NCI-H748 (cell line): ENCODE data around the gene TRIM38.
"Not testable (repeated sequence)": the region's sequence is repeated elsewhere in the genome, so short reads cannot be mapped to it uniquely, and the experiment has no call there.

Source experiments
- DNase-seq: peaks from one replicate; lab custom pipeline; 2025; ENCODE audit not compliant: unreplicated experiment; lab: John Stamatoyannopoulos, UW

TRIM38 gene

GRCh38 chr6:25939593-25939992 lies 23.0 kb upstream of the TRIM38 start:
- DNase-seq, result no peak

- peak; percentile 64 for DNase-seq
These were observed 19.9 kb upstream of the TRIM38 start for GRCh38 chr6:25942561-25943147.

- no peak for DNase-seq
These were observed 18.7 kb upstream of the TRIM38 start for GRCh38 chr6:25943887-25944286.

GRCh38 chr6:25944688-25945574 lies 17.7 kb upstream of the TRIM38 start:
- no peak for DNase-seq

GRCh38 chr6:25945738-25946137 lies 16.9 kb upstream of the TRIM38 start:
- not testable (repeated sequence) for DNase-seq

GRCh38 chr6:25946631-25947030 lies 16.0 kb upstream of the TRIM38 start:
- DNase-seq, result no peak

- not testable (repeated sequence) for DNase-seq
These were observed 15.1 kb upstream of the TRIM38 start for GRCh38 chr6:25947492-25947891.

- no peak for DNase-seq
These were observed 12.9 kb upstream of the TRIM38 start for GRCh38 chr6:25949695-25950094.

- DNase-seq, result no peak
These were observed 12.3 kb upstream of the TRIM38 start for GRCh38 chr6:25950297-25950696.

- no peak for DNase-seq
These were observed 11.1 kb upstream of the TRIM38 start for GRCh38 chr6:25951296-25952032.

- DNase-seq, result no peak
These were observed 10.1 kb upstream of the TRIM38 start for GRCh38 chr6:25952535-25952934.

- DNase-seq, result no peak
These were observed 8.9 kb upstream of the TRIM38 start for GRCh38 chr6:25953733-25954132.

- DNase-seq, result no peak
These were observed 7.8 kb upstream of the TRIM38 start for GRCh38 chr6:25954756-25955155.

GRCh38 chr6:25956226-25956625 lies 6.4 kb upstream of the TRIM38 start:
- no peak for DNase-seq

GRCh38 chr6:25958700-25959162 lies 3.9 kb upstream of the TRIM38 start:
- no peak for DNase-seq

- no peak for DNase-seq
These were observed 2.6 kb upstream of the TRIM38 start for GRCh38 chr6:25959890-25960536.

- no peak for DNase-seq
These were observed 1.9 kb upstream of the TRIM38 start for GRCh38 chr6:25960734-25961133.

GRCh38 chr6:25961619-25962148 lies 918 bp upstream of the TRIM38 start:
- no peak for DNase-seq

- peak; percentile 97 for DNase-seq
These were observed 973 bp downstream of the TRIM38 start for GRCh38 chr6:25963426-25964123.

GRCh38 chr6:25965058-25965457 lies 2.5 kb downstream of the TRIM38 start:
- no peak for DNase-seq
